Activated CD4-positive, alpha-beta T cell treated with anti-CD3 and anti-CD28 coated beads, Interleukin-2, Interleukin-6, amounts not matched to agents 100 ng/mL and 50 ng/mL, durations not matched to agents 16 hours and 8 hours (primary cell): Measurements from ENCODE around the gene CHPF.
A peak's percentile ranks its signal among the peaks of the same experiment; 100 is the strongest.

Experiments used
- DNase-seq: peaks from one replicate; pipeline ENCODE4 v3.0.0-alpha.2; 2020

Gene CHPF

DNA sequence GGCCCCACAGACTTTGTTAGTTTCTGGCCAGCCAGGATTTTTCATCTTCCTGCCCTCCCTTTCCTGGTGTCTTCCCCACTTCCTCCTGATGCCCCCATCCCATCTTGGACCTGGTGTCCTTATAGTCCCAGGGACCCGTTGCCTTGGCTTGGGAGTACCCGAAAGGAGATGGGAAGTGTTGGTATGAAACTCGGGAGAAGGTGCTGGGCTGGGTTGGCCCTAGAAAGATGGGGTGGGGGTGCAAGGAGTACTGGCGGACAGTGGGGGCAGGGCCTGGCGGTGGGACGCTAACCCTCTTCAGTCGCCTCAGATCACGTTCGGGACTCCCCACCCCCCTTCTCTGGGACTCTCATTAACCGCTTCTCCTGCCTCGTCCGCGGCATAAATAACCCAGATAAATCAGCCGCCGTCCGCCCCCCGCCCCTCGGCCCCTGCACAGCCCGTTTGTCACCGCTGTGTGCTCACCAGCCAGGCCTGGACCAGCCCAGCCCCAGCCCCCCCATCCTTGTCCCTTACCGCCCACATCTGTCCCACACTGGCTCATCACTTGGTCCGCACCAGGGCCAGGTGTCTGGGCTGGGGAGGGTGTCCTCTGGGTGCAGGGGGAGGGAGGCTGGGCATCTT lies 33.0 kb downstream of the CHPF start:
- DNase-seq: no peak

DNA sequence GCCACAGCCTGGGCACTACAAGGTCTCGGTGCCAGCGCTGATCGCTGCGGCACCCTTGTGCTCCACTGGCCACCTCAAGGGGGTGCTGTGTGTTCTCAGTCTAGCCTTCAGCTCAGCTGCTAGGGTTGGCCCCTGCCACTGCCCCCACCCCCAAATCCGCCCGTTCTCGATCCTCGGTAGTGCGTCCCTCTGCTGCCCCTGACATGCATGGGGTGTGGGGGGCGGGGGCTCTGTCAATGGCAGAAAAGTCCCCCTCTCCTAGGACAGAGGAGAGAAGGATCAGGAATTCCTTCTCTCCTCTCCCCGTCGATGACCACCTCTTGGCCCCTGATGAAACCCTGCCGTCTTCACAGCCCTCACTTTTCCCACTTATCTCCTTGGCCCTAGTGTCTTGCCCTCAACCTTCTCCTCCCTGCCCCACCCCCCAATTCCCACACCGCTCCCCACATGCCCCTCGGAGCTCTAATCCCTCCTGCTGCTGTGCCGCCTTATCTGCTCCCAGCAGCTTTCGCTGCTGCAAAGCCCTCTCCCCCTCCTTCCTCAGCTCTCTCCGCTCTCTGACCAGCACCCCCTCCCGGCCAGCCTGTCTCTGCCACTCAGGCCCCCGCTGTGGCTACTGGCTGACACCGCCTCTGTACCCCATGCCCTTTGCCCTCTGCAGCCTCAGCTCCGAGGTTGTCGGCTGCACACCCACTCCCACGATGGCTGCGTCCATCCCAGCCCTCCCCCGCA lies 33.7 kb downstream of the CHPF start:
- peak; percentile 60 for DNase-seq

GRCh38 chr2:219508971-219509779 lies 34.4 kb downstream of the CHPF start:
- DNase-seq: no peak

DNA sequence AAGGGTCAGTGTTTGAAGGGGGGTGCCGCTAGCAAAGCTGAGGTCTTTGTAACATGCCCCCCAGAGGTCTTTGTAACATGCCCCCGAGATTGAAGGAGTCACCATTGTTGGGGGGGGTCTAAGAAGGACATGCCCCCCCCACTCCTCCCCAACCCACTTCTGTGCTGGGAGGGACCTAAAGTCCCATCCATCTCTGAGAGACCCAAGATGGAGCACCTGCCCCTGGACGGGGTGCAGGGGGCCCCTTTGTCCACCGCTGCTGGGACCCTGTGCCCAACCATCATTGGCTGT lies 35.2 kb downstream of the CHPF start:
- no peak for DNase-seq

DNA sequence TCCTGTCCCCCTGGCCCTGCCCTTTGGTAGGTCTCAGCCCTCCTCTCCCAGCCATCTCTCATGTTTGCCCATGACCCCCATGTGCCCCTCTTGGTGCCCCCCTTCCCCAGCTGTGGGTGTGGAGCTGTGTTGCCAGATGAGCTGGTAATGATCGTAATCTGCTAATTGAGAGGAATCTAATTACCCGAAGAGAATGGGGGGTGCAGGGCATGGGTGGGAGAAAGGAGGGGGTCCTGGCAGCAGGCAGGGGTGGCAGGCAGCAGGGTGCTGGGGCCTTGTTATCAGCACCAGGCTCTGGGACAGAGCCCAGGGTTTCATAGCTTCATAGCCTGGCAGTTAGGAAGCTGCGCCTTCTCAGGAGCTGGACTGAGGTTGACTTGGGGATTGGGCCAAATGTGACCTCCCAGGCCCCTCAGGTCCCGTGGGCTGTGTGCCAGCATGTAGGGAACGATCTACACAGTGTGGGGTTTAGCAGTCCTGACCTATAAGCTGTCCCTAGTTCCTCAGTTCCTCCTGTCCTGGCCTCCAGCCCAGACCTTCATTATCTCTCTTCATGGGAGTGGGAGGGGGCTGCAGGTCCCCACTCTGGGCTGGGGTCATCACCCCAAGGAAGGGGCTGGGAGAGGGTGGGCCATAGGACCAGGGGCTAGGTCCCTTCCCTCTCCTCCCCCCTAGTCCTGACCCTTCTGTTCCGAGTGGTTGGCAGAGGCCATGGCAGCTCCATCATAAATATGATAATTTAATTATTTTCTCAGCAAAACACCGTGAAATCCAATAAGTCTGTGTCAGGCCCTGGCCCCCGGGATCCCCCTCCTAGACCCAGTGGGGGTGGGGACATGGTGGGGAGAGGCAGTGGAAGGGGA lies 35.8 kb downstream of the CHPF start:
- DNase-seq: no peak

DNA sequence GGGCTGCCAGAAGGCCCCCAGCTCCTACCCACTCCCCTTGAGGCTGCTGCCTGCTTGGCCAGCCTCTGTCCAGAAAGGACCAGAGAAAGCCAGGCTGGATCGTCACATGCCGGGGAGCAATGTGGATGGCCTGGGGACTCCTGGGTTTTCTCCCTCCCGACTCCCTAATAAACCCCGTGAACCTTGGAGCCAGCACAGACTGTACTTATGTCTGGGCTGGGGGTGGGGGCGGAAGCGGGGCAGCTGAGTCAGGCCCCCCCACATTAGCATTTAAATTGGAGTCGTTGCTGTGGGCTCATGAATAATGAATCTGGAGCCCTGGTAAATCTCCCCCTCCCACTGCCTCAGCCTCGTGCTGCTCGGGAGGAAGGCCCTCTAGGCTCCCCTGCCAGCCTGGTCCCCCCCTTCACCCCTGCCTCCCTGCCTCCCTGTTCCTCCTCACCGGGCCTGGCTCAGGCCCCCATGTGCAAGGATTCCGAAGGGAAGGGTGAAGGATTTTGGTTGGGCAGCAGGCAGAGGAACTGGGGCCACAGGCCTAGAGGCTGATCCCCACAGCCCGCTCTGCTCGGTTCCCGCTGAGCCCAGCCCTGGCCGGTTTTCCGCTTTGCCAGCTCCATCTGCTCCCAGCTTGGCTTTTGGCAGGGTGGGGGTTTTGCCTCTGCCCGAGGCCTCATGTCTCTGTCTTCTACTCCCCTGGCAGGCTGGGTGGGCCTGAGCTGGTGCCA lies 36.6 kb downstream of the CHPF start:
- DNase-seq: no peak

GRCh38 chr2:219506153-219506801 lies 37.3 kb downstream of the CHPF start:
- DNase-seq: no peak

GRCh38 chr2:219505585-219505984 lies 38.0 kb downstream of the CHPF start:
- DNase-seq: no peak

- no peak for DNase-seq
These were observed 41.0 kb downstream of the CHPF start for GRCh38 chr2:219502618-219503017.

DNA sequence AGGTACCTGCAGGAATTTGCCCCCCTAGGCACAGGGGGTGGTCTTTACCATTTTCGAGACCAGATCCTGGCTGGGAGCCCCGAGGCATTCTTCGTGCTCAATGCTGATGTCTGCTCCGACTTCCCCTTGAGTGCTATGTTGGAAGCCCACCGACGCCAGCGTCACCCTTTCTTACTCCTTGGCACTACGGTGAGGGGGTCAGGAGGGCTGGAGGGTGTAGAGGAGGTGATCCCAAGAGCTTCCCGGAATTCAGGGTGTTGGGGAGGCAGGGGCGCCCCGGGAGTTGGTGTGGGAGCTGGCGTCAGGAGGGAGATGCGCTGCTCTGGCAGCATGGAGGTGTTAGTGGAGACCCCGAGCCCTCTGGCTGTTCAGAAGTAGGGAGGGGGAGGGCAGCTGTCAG lies 41.8 kb downstream of the CHPF start:
- DNase-seq: no peak

DNA sequence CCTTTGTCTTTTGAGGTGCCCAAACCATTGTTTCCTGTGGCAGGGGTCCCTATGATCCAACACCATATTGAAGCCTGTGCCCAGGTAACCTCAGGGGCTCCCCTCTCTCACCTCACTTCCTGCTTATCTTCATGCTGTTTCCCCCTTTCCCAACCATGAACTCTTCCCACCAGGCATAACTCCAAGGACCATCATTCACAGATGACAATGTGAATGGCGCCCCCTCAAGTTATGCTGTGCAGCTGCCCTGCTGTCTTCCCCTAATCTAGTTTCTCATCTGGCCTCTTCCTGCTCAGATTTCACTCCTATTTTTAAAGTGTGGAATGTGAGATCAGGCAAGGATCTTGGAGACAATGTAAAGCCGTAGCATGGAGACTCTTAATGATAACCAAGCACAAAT lies 43.5 kb downstream of the CHPF start:
- DNase-seq: no peak

DNA sequence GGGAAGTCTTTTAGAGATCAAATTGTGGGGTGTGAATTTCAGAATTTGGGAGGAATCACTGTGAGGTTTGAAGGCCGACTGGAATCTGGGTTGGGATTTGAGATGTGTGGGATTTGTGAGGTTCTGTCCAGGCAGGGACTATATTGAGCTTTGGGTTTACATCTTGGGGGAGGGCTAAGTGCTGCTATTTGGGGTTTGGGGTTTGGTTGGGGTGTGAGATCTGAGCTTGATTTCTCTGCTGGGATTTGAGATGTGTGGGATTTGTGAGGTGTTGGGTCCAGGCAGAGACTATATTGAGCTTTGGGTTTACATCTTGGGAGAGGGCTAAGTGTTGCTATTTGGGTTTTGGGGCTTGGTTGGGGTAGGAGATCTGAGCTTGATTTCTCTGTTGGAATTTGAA lies 44.1 kb downstream of the CHPF start:
- no peak for DNase-seq

DNA sequence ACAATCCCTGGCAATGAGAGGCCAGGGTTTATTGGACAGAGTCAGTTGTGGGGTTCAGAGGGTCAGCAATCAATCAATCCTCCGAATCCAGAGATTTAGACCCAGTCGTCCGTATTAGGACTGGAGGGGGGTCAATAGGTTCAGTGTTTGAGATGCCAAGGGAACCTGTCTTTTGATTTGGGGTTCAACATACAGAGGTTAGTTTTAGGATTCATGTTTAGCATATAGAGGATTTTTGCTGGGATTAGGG lies 44.6 kb downstream of the CHPF start:
- DNase-seq: no peak

DNA sequence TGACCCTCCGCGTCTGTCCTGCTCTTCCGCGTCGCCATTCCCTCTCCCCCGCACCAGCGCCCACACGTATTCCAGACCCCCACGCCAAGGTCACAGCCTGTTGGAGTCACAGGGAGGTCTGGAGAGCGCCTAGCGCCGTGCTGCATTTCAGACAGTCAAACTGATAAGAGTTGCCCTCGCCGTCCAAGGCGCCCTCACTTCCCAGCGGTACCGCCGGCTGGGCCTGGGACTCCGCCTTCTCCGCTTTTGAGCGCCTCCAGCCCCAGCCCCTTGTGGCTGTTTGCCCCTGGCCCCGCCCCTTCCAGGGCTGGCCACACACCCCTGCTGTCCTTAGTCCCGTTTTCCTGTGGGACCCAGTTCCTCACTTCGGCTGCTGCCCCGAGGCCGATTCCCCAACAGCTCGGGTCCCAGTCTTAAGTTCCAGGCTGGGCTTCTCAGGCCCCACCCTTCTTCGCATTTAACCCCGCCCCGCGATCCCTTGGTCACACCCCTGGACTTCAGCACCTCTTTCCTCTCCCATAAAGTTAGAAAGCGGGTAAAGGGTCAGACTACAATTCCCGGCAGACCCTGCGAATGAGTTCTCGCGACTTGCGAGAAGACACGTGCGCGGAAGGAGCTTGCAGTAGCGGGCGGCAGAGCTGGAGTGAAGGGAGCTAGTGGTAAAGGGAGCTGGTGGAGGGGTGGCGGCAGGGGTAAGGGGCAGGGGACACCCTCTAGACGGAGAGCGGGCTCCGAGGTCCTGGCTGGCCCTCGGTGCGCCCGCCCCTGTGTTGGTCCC lies 45.1 kb downstream of the CHPF start, which contains the start of gene GMPPA:
Gene GMPPA (plus strand): TSS at position 612 of the 778 bp plus-strand sequence. CDS start 1,085 bp downstream, outside the sequence.
- peak; percentile 98 for DNase-seq

DNA sequence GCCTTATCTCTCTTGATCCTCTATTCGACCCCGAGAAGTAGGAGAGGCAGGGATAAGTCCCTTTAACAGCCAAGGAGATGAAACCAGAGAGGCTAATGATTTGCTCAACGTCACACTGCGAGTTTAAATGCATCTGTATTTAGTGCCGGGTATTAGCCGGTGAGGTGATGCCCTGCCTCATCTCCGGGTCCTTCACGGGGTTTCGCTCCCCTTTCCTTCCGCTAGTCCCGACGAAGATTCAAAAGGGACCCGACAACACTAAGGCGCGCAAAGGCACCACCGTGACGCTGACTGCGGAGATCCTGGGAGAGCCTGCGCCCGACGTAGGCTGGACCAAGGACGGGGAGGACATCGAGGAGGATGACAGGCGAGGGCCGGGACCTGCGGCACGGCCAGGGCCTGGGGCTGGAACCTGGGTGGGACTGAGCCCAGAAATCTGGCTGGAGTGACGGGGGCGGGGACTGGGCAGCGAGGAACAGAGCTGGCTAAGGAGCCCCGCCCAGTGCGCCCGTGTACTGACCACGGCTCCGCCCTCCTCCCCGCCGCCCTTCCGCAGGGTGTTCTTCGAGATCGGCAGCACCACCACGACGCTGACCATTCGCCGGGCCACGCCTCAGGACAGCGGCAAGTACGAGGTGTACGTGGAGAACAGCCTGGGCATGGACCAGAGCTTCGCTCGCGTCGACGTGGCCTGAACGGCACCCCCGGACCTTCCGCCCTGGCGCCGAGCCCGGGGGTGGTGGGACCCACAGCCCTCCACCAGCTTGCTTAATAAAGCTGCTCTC lies 45.9 kb downstream of the CHPF start:
- peak; percentile 37 for DNase-seq

GRCh38 chr2:219496825-219497494 lies 46.6 kb downstream of the CHPF start:
- no peak for DNase-seq

DNA sequence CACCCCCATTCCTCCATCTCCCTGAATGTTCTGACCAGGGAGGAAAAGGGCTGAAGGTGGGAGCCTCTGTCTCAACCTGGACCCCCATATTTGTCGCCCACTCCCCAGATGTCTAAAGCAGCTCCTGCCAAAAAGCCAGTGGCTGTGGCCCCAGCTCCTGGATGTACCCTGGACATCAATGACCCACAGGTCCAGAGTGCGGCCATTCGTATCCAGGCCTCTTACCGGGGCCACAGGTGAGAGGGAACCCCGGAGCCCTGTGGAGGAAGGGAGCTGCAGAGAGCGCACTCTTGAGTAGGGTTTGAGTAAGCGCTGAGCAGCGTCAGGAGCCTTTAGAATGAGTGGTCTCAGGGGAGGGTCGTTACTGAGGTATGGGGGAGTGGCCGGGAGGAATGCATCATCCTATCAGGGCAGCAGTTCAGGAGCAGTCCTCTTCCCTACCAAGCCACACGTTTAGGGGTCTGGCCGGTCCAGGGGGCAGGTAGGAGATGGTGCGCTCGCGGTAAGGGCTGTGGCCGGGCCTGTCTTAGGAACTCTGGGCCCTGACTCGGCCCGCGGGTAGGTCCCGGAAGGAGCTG lies 47.3 kb downstream of the CHPF start:
- DNase-seq: no peak

DNA sequence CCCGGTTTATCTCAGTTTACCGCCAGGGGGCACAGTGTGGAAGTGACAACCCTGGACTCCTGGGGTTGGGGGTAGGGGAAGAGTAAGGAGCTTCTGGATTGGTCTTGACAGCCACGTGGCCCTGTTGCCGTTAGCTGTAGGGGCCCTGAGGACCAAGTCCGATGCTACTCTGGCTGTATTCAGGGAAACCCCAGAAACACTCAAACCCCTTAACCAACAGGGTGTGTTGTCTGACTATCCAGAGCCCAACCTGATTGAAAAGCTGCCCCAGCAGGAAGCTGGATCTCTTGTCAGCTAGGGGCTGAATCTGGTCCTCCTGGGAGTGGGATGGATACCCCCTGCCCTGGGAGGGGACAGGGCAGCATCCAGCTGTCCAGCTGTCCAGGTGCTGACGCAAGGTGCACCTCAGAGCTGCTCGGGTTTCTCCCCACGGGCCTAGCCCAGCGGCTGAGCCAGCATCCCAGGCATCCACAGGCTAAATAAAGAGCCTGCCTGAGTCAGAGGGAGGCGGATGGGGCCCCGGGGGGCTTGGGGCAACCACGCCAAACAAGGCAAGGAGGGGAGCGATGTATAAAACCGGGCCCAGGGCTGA lies 48.0 kb downstream of the CHPF start:
- DNase-seq: peak; percentile 76

DNA sequence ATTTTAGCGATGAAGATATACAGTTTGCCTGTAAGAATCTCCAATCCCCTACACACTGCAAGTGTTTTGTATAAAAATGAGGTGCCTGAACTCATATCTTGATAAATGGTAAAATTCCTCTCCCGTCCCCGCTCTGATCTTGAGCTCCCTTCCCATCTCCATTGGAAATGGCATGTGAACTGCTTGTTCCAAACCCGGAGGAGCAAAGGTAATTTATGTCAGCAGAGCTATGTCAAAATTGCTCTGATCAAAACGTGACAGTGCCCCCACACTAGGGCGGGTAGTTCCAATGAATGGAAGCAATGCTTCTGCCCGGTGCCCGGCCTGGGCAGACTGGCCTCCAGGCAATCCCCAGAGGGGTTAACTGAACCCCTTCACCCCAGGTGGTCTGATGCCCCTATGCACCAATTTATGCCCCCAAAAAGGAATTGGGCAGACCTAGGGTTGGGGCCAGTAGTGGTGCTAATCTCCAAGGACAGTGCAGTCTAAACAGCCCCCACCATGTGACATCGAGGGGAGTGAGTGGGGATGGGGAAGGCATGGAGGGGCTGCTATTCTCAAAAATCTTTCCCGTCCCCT lies 48.6 kb downstream of the CHPF start:
- no peak for DNase-seq
